Sciatic nerve (tissue), 2 donors: ENCODE data around the gene STAT6. TPM values are rescaled to one million over a fixed set of nuclear protein-coding genes. Genes with fewer than 3 reads are reported as not detected.
"Not testable (repeated sequence)": the region's sequence is repeated elsewhere in the genome, so short reads cannot be mapped to it uniquely, and the experiment has no call there.

Experiments used
- ATAC-seq: fragments of 200-7000 bp; cut with Tn5 transposase; one replicate; pipeline ENCODE4 v1.9.1; 2020; ENCODE audit warnings: mild to moderate bottlenecking, moderate library complexity
- DNase-seq: peaks from one replicate; pipeline ENCODE4 v3.0.0-alpha.2; 2020; ENCODE audit warnings: low spot score
- intact Hi-C: fragments of 100-400 bp; cut with DNase I; formaldehyde crosslinking; loops from one replicate; pipeline ENCODE4 v1.14.2; 2022
- total RNA-seq: library from RNA; stranded (reverse); fragmentation: NEBNext Ultra II Directional; extraction: Animal tissue kit (Norgen Biotek cat#: 25700); gene quantifications from one replicate; pipeline ENCODE4 v1.2.1, GENCODE V29; 2021
- donor health status: DM: no; HTN: no; CAD: no.
- donor health status: DM: no; HTN: no; CAD: no.

STAT6 gene
- total RNA-seq, 1 donor from 2014 or later: 187 TPM

- ATAC-seq, DNase-seq: not testable (repeated sequence)
- intact Hi-C loops: loop anchor here (5.0 kb wide), 1 partner anchor 33 kb away; no protein-coding TSS in a partner anchor
These were observed 37.4 kb downstream of the STAT6 start for GRCh38 chr12:57073566-57074450.

DNA sequence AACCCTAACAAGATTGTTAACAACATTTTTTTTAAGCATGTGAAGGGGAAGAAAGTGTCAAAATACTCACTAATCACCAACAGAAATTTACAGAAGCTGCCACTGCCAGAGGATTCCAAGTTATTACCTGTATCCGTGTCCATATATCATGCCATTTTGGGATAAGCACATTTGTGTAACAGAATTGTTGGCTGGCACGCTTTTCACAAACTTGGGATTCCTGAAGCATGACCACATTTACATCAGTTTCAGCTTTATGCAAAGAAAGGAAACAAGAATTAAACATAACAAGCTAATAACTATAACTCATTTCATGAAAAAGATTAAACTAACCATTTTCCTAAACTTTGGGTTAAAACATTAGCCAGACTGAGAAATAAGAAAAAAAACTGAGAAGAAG, 38.5 kb downstream of the STAT6 start:
- intact Hi-C loops: loop anchor here (5.0 kb wide), 1 partner anchor 35 kb away; no protein-coding TSS in a partner anchor
- no peak for DNase-seq
- ATAC-seq: no peak

- intact Hi-C loops: loop anchor here (5.0 kb wide), 1 partner anchor 113 kb away; no protein-coding TSS in a partner anchor
- no peak for DNase-seq
- ATAC-seq: peak; percentile 94
These were observed 41.6 kb downstream of the STAT6 start for GRCh38 chr12:57069523-57069922.

- ATAC-seq (no peak), DNase-seq (no peak)
- intact Hi-C loops: loop anchor here (5.0 kb wide), 1 partner anchor 116 kb away; no protein-coding TSS in a partner anchor
These were observed 44.9 kb downstream of the STAT6 start for GRCh38 chr12:57066245-57066644.

- DNase-seq (no peak), ATAC-seq (no peak)
- intact Hi-C loops: no loop called here
These were observed 47.0 kb downstream of the STAT6 start for GRCh38 chr12:57063991-57064685.

DNA sequence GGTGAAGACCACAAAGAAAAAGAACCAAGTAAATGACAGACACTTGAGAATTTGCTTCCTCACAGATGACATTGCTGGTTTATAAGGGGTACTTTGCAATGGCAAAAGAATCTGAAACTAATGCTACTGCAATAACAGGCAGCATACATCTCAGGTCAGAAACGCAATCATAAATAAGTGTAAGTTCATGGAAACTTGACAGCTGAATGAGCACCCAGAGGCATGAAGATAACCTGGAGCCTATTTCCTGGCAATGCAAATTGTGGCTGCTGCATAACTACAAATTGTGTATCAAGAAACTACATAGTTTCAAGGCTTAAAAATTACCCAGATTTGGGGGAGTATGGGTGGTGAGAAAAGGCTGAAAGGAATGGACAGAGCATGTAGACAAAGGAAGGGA, 52.7 kb downstream of the STAT6 start:
- no peak for ATAC-seq
- no peak for DNase-seq
- intact Hi-C loops: loop anchor here (5.0 kb wide), 1 partner anchor 46 kb away; no protein-coding TSS in a partner anchor

DNA sequence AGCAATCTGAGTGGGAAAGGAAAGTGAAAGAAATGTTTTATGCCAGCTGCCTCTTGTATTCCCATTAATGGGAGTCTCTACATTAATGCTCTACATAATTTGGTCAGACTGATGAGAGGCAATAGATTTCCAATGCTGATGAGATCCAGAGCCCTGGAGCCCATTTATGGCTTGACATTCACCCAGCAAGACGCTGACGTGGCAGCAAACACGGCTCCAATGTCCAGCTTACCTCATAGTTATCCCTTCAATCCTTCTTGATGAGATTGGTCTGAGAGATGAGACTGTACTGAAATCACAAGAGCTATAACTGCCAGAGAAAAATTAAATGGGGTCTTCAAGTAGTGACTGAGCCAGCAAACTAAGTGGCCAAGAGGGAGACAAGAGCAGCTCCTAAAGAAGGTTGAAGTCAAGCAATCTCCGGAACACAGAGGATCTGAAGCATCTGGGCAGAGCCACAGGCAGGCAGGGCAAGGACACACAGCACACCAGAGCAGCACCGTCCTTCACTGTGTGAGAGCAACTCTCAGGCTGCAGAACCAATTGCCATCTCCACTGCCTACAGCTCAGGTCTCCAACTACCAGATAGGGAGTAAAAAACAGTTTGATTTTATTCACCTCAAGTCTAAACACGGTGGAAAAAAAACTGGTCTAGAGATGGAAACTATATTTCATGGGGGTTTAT, 54.0 kb downstream of the STAT6 start:
- intact Hi-C loops: loop anchor here (5.0 kb wide), 1 partner anchor 45 kb away; no protein-coding TSS in a partner anchor
- ATAC-seq: no peak
- DNase-seq: no peak

DNA sequence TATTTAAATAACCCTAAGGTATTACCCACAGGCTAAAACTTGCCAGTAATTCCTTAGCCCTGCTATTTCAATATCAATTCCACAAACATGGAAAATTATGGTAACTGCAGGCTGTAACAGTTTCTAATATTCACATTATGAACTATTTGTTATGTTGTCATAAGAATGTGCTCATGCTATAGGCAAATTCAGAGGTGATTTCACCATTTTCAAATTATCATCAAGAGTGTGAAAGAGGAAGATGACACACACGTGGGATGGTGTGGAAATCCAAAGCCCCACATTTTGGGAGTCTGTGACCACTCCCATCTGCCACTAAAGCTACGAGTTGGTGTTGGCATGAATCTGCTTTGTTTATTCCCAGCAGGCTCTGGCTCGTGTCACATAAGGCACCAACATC, 55.3 kb downstream of the STAT6 start:
- ATAC-seq: no peak
- intact Hi-C loops: loop anchor here (5.0 kb wide), 1 partner anchor 44 kb away; no protein-coding TSS in a partner anchor
- no peak for DNase-seq

GRCh38 chr12:57053901-57054300, 57.3 kb downstream of the STAT6 start:
- ATAC-seq, DNase-seq, intact Hi-C loops: not testable (repeated sequence)

DNA sequence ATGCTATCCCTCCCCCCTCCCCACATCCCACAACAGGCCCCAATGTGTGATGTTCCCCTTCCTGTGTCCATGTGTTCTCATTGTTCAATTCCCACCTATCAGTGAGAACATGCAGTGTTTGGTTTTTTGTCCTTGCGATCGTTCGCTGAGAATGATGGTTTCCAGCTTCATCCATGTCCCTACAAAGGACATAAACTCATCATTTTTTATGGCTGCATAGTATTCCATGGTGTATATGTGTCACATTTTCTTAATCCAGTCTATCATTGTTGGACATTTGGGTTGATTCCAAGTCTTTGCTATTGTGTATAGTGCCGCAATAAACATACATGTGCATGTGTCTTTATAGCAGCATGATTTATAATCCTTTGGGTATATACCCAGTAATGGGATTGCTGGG, 58.0 kb downstream of the STAT6 start:
- intact Hi-C loops, DNase-seq, ATAC-seq: not testable (repeated sequence)

DNA sequence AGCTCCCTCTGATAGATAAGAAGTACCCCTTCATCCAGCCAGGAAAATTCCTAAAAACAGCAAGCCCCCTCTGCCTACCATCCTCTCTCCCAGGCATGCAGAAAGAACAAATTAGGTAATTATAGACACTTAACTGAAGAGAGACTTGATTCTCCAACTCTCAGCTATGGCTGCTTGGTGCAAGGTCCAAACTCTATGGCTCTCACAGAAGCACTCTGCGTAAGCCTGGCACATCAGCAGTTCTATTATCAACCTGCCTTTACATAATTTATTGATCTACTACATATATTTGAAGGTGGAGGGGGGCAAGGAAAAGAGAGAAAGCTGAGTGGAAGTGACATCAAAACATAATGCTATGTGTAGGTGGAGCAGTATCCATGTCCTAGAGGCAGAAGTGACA, 60.2 kb downstream of the STAT6 start:
- DNase-seq (no peak), ATAC-seq (no peak)
- intact Hi-C loops: no loop called here

DNA sequence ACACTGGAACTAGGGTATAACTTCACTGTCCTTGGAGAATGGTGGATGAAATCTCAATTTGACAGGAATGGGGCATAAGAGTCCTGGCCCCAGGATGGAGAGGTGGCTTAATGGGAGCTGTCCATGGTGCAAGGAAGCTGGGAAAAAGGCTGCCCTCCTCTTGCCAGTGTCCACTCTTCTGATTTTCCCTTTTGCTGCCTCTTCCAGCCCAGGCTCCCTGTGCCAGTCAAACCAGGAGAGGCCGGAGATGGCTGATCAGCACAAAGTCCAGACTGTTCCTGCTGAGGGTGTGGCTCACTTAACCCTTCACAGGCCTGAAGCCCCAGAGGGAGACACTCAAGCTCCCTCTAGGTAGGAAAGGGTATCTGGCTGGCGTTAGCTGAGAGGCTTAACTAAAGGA, 61.3 kb downstream of the STAT6 start, which contains the start of gene MYO1A:
Gene MYO1A (minus strand): TSS at position 240 of the 400 bp plus-strand sequence. CDS start 1,806 bp downstream, outside the sequence.
- intact Hi-C loops: no loop called here
- DNase-seq (no peak), ATAC-seq (no peak)

- no peak for DNase-seq
- ATAC-seq: no peak
- intact Hi-C loops: no loop called here
These were observed 62.1 kb downstream of the STAT6 start for GRCh38 chr12:57049119-57049446.

GRCh38 chr12:57048423-57049118, 62.6 kb downstream of the STAT6 start:
- ATAC-seq: no peak
- DNase-seq: no peak
- intact Hi-C loops: no loop called here

DNA sequence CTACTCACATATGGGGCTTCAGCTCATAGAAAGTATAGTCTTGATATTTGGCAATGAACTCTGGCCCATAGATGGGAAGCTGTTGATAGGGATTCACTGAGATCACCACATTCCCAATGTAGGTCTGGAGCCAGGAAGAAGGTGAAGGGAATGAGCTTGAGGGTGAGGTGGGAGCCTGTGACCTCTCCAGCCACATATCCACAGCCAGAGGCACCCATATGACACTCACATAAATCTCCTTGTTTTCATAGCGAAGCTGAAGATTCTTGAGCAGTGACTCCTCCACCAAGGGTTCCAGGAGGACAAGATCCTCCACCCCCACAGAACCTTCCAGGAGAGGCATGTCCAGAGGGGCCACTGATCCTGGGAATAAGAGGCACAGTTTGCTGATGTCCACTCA, 63.2 kb downstream of the STAT6 start:
- ATAC-seq: no peak
- no peak for DNase-seq
- intact Hi-C loops: no loop called here

GRCh38 chr12:57046947-57047890, 63.9 kb downstream of the STAT6 start:
- intact Hi-C loops: no loop called here
- DNase-seq: no peak
- ATAC-seq: peak; percentile 56

GRCh38 chr12:57046086-57046791, 64.9 kb downstream of the STAT6 start:
- no peak for DNase-seq
- peak; percentile 36 for ATAC-seq
- intact Hi-C loops: no loop called here
